Effector CD8-positive, alpha-beta T cell (primary cell): ENCODE measurements around the gene FIBCD1.
"Not testable (repeated sequence)": the region's sequence is repeated elsewhere in the genome, so short reads cannot be mapped to it uniquely, and the experiment has no call there.

ENCODE experiments used
- DNase-seq: peaks from one replicate; lab custom pipeline; 2025; lab: John Stamatoyannopoulos, UW

FIBCD1 gene

GRCh38 chr9:130921989-130922892 is 16.8 kb downstream of the FIBCD1 start:
- no peak for DNase-seq

- DNase-seq, result no peak
Observed at GRCh38 chr9:130921300-130921988, 17.6 kb downstream of the FIBCD1 start.

GRCh38 chr9:130920762-130921299 is 18.2 kb downstream of the FIBCD1 start:
- DNase-seq, result no peak

GRCh38 chr9:130920233-130920632 is 18.8 kb downstream of the FIBCD1 start:
- DNase-seq, result no peak

GRCh38 chr9:130919559-130920145 is 19.4 kb downstream of the FIBCD1 start:
- no peak for DNase-seq

GRCh38 chr9:130918826-130919558 is 20.1 kb downstream of the FIBCD1 start:
- no peak for DNase-seq

GRCh38 chr9:130918101-130918825 is 20.8 kb downstream of the FIBCD1 start:
- DNase-seq, result no peak

GRCh38 chr9:130917168-130917960 is 21.7 kb downstream of the FIBCD1 start:
- no peak for DNase-seq

- DNase-seq, result no peak
Observed at GRCh38 chr9:130915096-130915447, 24.0 kb downstream of the FIBCD1 start.

GRCh38 chr9:130914417-130915095 is 24.5 kb downstream of the FIBCD1 start:
- DNase-seq, result no peak

GRCh38 chr9:130913599-130914416 is 25.2 kb downstream of the FIBCD1 start:
- DNase-seq, result no peak

GRCh38 chr9:130912932-130913598 is 26.0 kb downstream of the FIBCD1 start:
- DNase-seq, result no peak

- DNase-seq, result no peak
Observed at GRCh38 chr9:130911254-130912049, 27.6 kb downstream of the FIBCD1 start.

GRCh38 chr9:130910670-130911069 is 28.4 kb downstream of the FIBCD1 start:
- DNase-seq, result not testable (repeated sequence)

GRCh38 chr9:130910041-130910440 is 29.0 kb downstream of the FIBCD1 start:
- not testable (repeated sequence) for DNase-seq

GRCh38 chr9:130908878-130909355 is 30.1 kb downstream of the FIBCD1 start:
- DNase-seq, result no peak

- DNase-seq, result no peak
Observed at GRCh38 chr9:130908146-130908877, 30.7 kb downstream of the FIBCD1 start.
